Activated gamma-delta T cell (primary cell): ENCODE measurements around the gene LYPLAL1.
"Not testable (repeated sequence)": the region's sequence is repeated elsewhere in the genome, so short reads cannot be mapped to it uniquely, and the experiment has no call there.

Experiments
- DNase-seq: peaks from one replicate; lab custom pipeline; 2025; lab: John Stamatoyannopoulos, UW

Gene LYPLAL1

GRCh38 chr1:219215477-219215876 is 41.8 kb downstream of the LYPLAL1 start:
- no peak for DNase-seq

GRCh38 chr1:219220945-219221344 is 47.3 kb downstream of the LYPLAL1 start:
- DNase-seq: no peak

- no peak for DNase-seq
Measured at GRCh38 chr1:219223496-219223895, 49.8 kb downstream of the LYPLAL1 start.

- no peak for DNase-seq
Measured at GRCh38 chr1:219226196-219226595, 52.5 kb downstream of the LYPLAL1 start.

- DNase-seq: no peak
Measured at GRCh38 chr1:219227360-219228057, 53.8 kb downstream of the LYPLAL1 start.

GRCh38 chr1:219228058-219228419 is 54.4 kb downstream of the LYPLAL1 start:
- no peak for DNase-seq

- no peak for DNase-seq
Measured at GRCh38 chr1:219232890-219233289, 59.2 kb downstream of the LYPLAL1 start.

- DNase-seq: no peak
Measured at GRCh38 chr1:219235903-219236481, 62.3 kb downstream of the LYPLAL1 start.

GRCh38 chr1:219236933-219237610 is 63.4 kb downstream of the LYPLAL1 start:
- DNase-seq: no peak

GRCh38 chr1:219239518-219239917 is 65.8 kb downstream of the LYPLAL1 start:
- no peak for DNase-seq

- no peak for DNase-seq
Measured at GRCh38 chr1:219244864-219245263, 71.2 kb downstream of the LYPLAL1 start.

GRCh38 chr1:219247441-219247840 is 73.8 kb downstream of the LYPLAL1 start:
- no peak for DNase-seq

GRCh38 chr1:219250468-219250867 is 76.8 kb downstream of the LYPLAL1 start:
- DNase-seq: not testable (repeated sequence)

- no peak for DNase-seq
Measured at GRCh38 chr1:219257751-219258150, 84.1 kb downstream of the LYPLAL1 start.

GRCh38 chr1:219261454-219261853 is 87.8 kb downstream of the LYPLAL1 start:
- DNase-seq: no peak
